ENCODE measurements around the gene ZSCAN5B.

DNA sequence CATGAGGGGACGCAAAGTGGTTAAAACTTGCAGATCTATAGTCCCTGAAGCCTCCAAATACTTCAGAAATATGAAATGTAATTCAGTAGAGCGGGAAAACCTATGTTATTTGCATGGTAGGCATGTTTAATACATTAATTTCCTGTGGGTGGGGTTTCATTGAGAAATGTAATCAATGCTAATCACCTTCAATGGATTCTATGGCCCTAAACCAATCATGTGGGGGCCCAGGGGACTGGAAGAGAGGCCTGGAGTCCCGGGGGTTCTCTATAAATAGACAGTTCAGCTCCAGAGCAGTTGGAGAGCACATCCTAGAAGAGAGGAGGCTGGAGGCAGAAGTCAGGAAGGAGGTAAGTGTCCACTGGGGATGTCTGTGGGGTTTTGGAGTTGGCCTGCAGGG is 4.4 kb upstream of the ZSCAN5B start, which contains the start of gene ZSCAN5C:
- TF ChIP-seq PHF20 (IDR thresholded peaks at IDR 0.05; ENCODE audit: partially characterized antibody), result no peak
- TF ChIP-seq, protein P1, sequence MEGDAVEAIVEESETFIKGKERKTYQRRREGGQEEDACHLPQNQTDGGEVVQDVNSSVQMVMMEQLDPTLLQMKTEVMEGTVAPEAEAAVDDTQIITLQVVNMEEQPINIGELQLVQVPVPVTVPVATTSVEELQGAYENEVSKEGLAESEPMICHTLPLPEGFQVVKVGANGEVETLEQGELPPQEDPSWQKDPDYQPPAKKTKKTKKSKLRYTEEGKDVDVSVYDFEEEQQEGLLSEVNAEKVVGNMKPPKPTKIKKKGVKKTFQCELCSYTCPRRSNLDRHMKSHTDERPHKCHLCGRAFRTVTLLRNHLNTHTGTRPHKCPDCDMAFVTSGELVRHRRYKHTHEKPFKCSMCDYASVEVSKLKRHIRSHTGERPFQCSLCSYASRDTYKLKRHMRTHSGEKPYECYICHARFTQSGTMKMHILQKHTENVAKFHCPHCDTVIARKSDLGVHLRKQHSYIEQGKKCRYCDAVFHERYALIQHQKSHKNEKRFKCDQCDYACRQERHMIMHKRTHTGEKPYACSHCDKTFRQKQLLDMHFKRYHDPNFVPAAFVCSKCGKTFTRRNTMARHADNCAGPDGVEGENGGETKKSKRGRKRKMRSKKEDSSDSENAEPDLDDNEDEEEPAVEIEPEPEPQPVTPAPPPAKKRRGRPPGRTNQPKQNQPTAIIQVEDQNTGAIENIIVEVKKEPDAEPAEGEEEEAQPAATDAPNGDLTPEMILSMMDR (IDR thresholded peaks at IDR 0.05 in 2 of 3, conservative IDR thresholded peaks at IDR 0.05 in 1 of 3; ENCODE audit: insufficient read depth in 2 of 3, low read depth in 1 of 3, low read length in 3 of 3), result no peak
- TF ChIP-seq ZFP36 (IDR thresholded peaks at IDR 0.05; ENCODE audit: low read depth, low read length, partially characterized antibody), result no peak
- no peak for TF ChIP-seq EZH2 (IDR thresholded peaks at IDR 0.05; ENCODE audit: borderline replicate concordance, low read depth, low read length)
- no peak for TF ChIP-seq USF1 (CRISPR knock-in tag; IDR thresholded peaks at IDR 0.05)
- TF ChIP-seq KLF16 (IDR thresholded peaks at IDR 0.05), result no peak
- TF ChIP-seq PRPF4 (IDR thresholded peaks at IDR 0.05; ENCODE audit: insufficient read depth, low read depth, low read length, poor library complexity, severe bottlenecking), result no peak
- no peak for TF ChIP-seq NFIC (IDR thresholded peaks at IDR 0.05)
- no peak for TF ChIP-seq GABPA (tag; conservative IDR thresholded peaks at IDR 0.05; ENCODE audit: low read depth)
- no peak for TF ChIP-seq ETS2 (tag; IDR thresholded peaks at IDR 0.05; ENCODE audit: borderline replicate concordance, poor library complexity, severe bottlenecking)
- TF ChIP-seq SIRT6 (IDR thresholded peaks at IDR 0.05; ENCODE audit: low read depth, low read length), result no peak
- no peak for TF ChIP-seq JUND (IDR thresholded peaks at IDR 0.05; ENCODE audit: borderline replicate concordance, low read depth, low read length)
- no peak for TF ChIP-seq JUND (tag; IDR thresholded peaks at IDR 0.05; ENCODE audit: borderline replicate concordance, low read depth, low read length)
- no peak for TF ChIP-seq GTF2F1 (IDR thresholded peaks at IDR 0.05; ENCODE audit: low read depth, low read length)
